Right lobe of liver (tissue), 6 donors: Measurements from ENCODE around the gene C12orf60. TPM values are rescaled to one million over a fixed set of nuclear protein-coding genes. Genes with fewer than 3 reads are reported as not detected.

ENCODE experiments used
- ATAC-seq, 4 donors: fragments of 200-7000 bp; cut with Tn5 transposase; one replicate each; pipeline ENCODE4 v1.9.1; 2020; ENCODE audit warnings: mild to moderate bottlenecking in 4 of 4, moderate library complexity in 4 of 4
- DNase-seq, 3 donors: peaks; one replicate each; pipeline ENCODE4 v3.0.0-alpha.2; 2020
- H3K27ac ChIP-seq, 3 donors: fragments of 200-600 bp; one replicate each; pipeline ENCODE4 v1.8.0; 2022
- H3K27me3 ChIP-seq, 2 donors: fragments of 200-600 bp; one replicate each; pipeline ENCODE4 v1.8.0; 2022
- H3K36me3 ChIP-seq, 4 donors: fragments of 200-600 bp; sonication (generic) in 1 of 4; one replicate each; pipeline versions ENCODE4 v1.5.1 to v1.8.0; 2017 to 2022; ENCODE audit warnings: control low read depth in 1 of 4
- H3K4me1 ChIP-seq, 4 donors: fragments of 200-600 bp; sonication (generic) in 1 of 4; one replicate each; pipeline versions ENCODE4 v1.5.1 to v1.8.0; 2017 to 2022; ENCODE audit warnings: control low read depth in 1 of 4
- H3K4me3 ChIP-seq, 3 donors: fragments of 200-600 bp; one replicate each; pipeline ENCODE4 v1.8.0; 2022
- H3K9me3 ChIP-seq, 4 donors: fragments of 200-600 bp; sonication (generic) in 1 of 4; one replicate each; pipeline versions ENCODE4 v1.5.1 to v1.8.0; 2017 to 2022; ENCODE audit warnings: control low read depth in 1 of 4
- CTCF ChIP-seq, 4 donors: fragments of 200-600 bp in 3 of 4; fragments of 450-650 bp in 1 of 4; IDR thresholded peaks; one replicate each; pipeline versions ENCODE4 v1.5.1 to v1.8.0; 2016 to 2022; ENCODE audit warnings: antibody characterized with exemption in 4 of 4, mild to moderate bottlenecking in 2 of 4
- POLR2A ChIP-seq: fragments of 450-650 bp; IDR thresholded peaks from one replicate; pipeline ENCODE4 v1.6.1; 2017; ENCODE audit warnings: antibody characterized with exemption, mild to moderate bottlenecking
- WGBS: methylation state at CpG from one replicate; pipeline ENCODE4 v1.1.6; 2018; ENCODE audit warnings: low coverage, low lambda C conversion rate; ENCODE audit not compliant: insufficient coverage; ENCODE audit errors: missing lambda C conversion rate; 5-methylcytosine and 5-hydroxymethylcytosine counted together
- intact Hi-C, 2 donors: fragments of 100-400 bp; cut with DNase I; formaldehyde crosslinking; loops; one replicate each; pipeline versions ENCODE4 v1.11.2 to v1.14.1; 2022
- total RNA-seq, 6 experiments: library from RNA; depleted of rRNA in 2 of 6; stranded (reverse); fragments of >200 nt in 2 of 6; fragmentation: NEBNext Ultra II Directional in 3 of 6; extraction: Animal tissue kit (Norgen Biotek cat#: 25700) in 3 of 6; gene quantifications; one replicate each; pipeline versions ENCODE4 v1.1.0 to v1.2.4, GENCODE V29; 2016 to 2023
- donor health status: DM: no; HTN: yes; CAD: no.
- donor health status: DM: no; HTN: no; CAD: no.
- donor health status: DM: no; HTN: no; CAD: no.
- donor health status: DM: no; HTN: yes; CAD: no.
- donor health status: DM: no; HTN: yes; CAD: no.

The C12orf60 gene
- total RNA-seq, 6 experiments from 2014 or later: 0.37 to 0.91 (median 0.74) TPM

GRCh38 chr12:14868916-14869506 is 65.5 kb downstream of the C12orf60 start:
- TF ChIP-seq CTCF (IDR thresholded peaks at IDR 0.05): no peak
- no peak for TF ChIP-seq POLR2A
- Histone ChIP-seq H3K36me3 (no peaks in the 10 kb centered on the region), H3K27ac (no peak overlapping the region), H3K9me3 (no peaks in the 10 kb centered on the region), H3K4me3 (no peak overlapping the region), H3K27me3 (no peaks in the 10 kb centered on the region), H3K4me1 (no peaks in the 10 kb centered on the region)
- 80% methylated on average over 1 of the region's 3 CpGs for WGBS
- DNase-seq: no peak
- ATAC-seq: no peak
- intact Hi-C loops: no loop called here

GRCh38 chr12:14871247-14871646 is 67.8 kb downstream of the C12orf60 start:
- WGBS: 100% methylated on average over 1 of the region's 1 CpG
- Histone ChIP-seq H3K9me3 (no peaks in the 10 kb centered on the region), H3K27ac (no peak overlapping the region), H3K27me3 (no peaks in the 10 kb centered on the region), H3K4me1 (no peaks in the 10 kb centered on the region), H3K4me3 (no peak overlapping the region), H3K36me3 (no peaks in the 10 kb centered on the region)
- ATAC-seq (no peak), DNase-seq (no peak)
- TF ChIP-seq CTCF (IDR thresholded peaks at IDR 0.05) (no peak), POLR2A (no peak)
- intact Hi-C loops: no loop called here

- ATAC-seq: no peak
Observed at GRCh38 chr12:14871886-14872285, 68.4 kb downstream of the C12orf60 start.

GRCh38 chr12:14873440-14874185 is 70.1 kb downstream of the C12orf60 start:
- TF ChIP-seq CTCF (IDR thresholded peaks at IDR 0.05): no peak
- no peak for TF ChIP-seq POLR2A
- Histone ChIP-seq H3K36me3 (no peaks in the 10 kb centered on the region), H3K9me3 (no peaks in the 10 kb centered on the region), H3K4me3 (no peak overlapping the region), H3K27me3 (no peaks in the 10 kb centered on the region), H3K4me1 (no peaks in the 10 kb centered on the region), H3K27ac (no peak overlapping the region)
- intact Hi-C loops: no loop called here
- DNase-seq (no peak), ATAC-seq (no peak)
- 36% methylated on average over 1 of the region's 1 CpG for WGBS

More at GRCh38 chr12:14871886-14872285, 68.4 kb downstream of the C12orf60 start:
- H3K9me3 ChIP-seq: no peaks in the 10 kb centered on the region
- TF ChIP-seq CTCF (IDR thresholded peaks at IDR 0.05): no peak
- WGBS: 79% methylated on average over 1 of the region's 1 CpG
- H3K27ac ChIP-seq: no peak overlapping the region
- no peak overlapping the region for H3K4me3 ChIP-seq
- no peaks in the 10 kb centered on the region for H3K36me3 ChIP-seq
- H3K27me3 ChIP-seq: no peaks in the 10 kb centered on the region
- H3K4me1 ChIP-seq: no peaks in the 10 kb centered on the region
- intact Hi-C loops: no loop called here
- no peak for DNase-seq

Other genes starting within 250 kb of the C12orf60 start
- gene PLBD1, start 235.8 kb upstream of the C12orf60 start, total RNA-seq: 1 to 10 TPM; 1.7 to 7.2 (median 3.5) TPM
- gene GUCY2C, start 107.1 kb upstream of the C12orf60 start, total RNA-seq: under 1 TPM in 1 of 6 experiments, not detected in 5; 0.10 TPM
- gene WBP11, start 192 bp upstream of the C12orf60 start, total RNA-seq: 10 to 100 TPM in 4 of 6 experiments, 1 to 10 TPM in 2; 8.6 to 24.9 (median 16.9) TPM
- under 1 TPM in 5 of 6 experiments, not detected in 1; 0.24 to 0.68 (median 0.40) TPM for gene SMCO3, start 10.5 kb downstream of the C12orf60 start, total RNA-seq
- gene ART4, start 39.9 kb downstream of the C12orf60 start, total RNA-seq: 10 to 100 TPM; 19.6 to 43.5 (median 25.1) TPM
- gene MGP, start 82.2 kb downstream of the C12orf60 start, total RNA-seq: 10 to 100 TPM in 2 of 6 experiments, 1 to 10 TPM in 4; 4.7 to 15.1 (median 7.1) TPM
- gene ERP27, start 134.9 kb downstream of the C12orf60 start, total RNA-seq: 1 to 10 TPM in 1 of 6 experiments, under 1 TPM in 3, not detected in 2; 0.26 to 1.0 (median 0.39) TPM
- 10 to 100 TPM; 17.2 to 58.1 (median 31.9) TPM for gene ARHGDIB, start 157.9 kb downstream of the C12orf60 start, total RNA-seq
- gene PDE6H, start 169.4 kb downstream of the C12orf60 start, total RNA-seq: not detected